KOPT-K1 (cell line): ENCODE measurements around the gene RBM6.
"Not testable (repeated sequence)": the region's sequence is repeated elsewhere in the genome, so short reads cannot be mapped to it uniquely, and the experiment has no call there.

Experiments used
- H3K27ac ChIP-seq: fragments of 200-600 bp; sonication (generic); 2 replicates; pipeline ENCODE4 v1.5.1; 2016; ENCODE audit warnings: antibody characterized with exemption, mild to moderate bottlenecking, low read depth, low read length; ENCODE audit not compliant: poor library complexity, severe bottlenecking
- H3K36me3 ChIP-seq: fragments of 200-600 bp; sonication (generic); 2 replicates; pipeline ENCODE4 v1.5.1; 2017; ENCODE audit warnings: antibody characterized with exemption, mild to moderate bottlenecking, low read length, moderate library complexity; ENCODE audit not compliant: insufficient read depth
- H3K9me3 ChIP-seq: fragments of 200-600 bp; sonication (generic); 2 replicates; pipeline ENCODE4 v1.5.1; 2017; ENCODE audit warnings: antibody characterized with exemption, low read length, mild to moderate bottlenecking; ENCODE audit not compliant: insufficient read depth, poor library complexity, severe bottlenecking

The RBM6 gene

DNA sequence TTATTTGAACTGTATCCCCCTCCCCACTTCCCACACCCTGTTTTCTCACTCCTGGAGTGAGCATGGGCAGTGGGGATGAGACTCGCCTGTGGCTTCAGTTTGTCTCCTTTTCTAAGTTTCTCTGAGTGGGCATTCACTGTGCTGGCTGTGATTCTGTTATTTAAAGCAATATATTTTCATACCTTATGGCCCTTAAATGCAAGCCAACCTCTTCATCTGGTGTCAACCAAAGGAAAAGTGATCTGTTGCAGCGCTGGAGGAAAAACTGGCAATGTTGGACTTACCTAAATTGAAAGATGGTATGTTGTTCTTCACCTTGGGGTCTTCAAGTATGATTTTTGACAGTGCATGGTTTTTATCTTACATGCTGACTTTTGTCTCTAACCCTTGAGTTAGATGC is 56.1 kb downstream of the RBM6 start:
- Histone ChIP-seq H3K27ac (no peak overlapping the region), H3K9me3 (no peaks in the 10 kb centered on the region), H3K36me3 (peaks cover 85% of the 10 kb centered on the region)

GRCh38 chr3:49997862-49998261 is 57.9 kb downstream of the RBM6 start:
- peaks cover 78% of the 10 kb centered on the region for H3K36me3 ChIP-seq

GRCh38 chr3:49998326-49998725 is 58.4 kb downstream of the RBM6 start:
- H3K27ac ChIP-seq = no peak overlapping the region
- H3K9me3 ChIP-seq = no peaks in the 10 kb centered on the region
- H3K36me3 ChIP-seq = peaks cover 80% of the 10 kb centered on the region

More at GRCh38 chr3:49997862-49998261, 57.9 kb downstream of the RBM6 start:
- Histone ChIP-seq H3K9me3 (no peaks in the 10 kb centered on the region), H3K27ac (no peak overlapping the region)

DNA sequence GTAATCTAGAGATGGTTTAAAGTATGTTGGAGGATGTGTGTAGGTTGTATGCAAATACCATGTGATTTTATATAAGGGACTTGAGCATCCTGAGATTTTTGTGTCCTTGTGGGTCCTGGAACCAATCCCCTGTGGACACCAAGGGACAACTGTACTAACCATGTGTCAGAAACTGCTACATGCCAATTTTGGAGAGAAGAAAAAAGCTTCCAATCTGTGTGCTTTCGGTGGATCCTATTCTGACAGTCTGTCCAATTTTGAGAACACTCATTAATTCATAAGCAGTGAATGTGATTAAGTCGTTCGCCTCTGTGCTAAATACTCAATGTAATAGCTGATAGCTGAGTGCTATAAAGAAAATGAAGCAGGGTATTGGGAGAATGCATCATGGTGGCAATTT is 61.6 kb downstream of the RBM6 start:
- no peak overlapping the region for H3K27ac ChIP-seq
- H3K36me3 ChIP-seq = peaks cover 83% of the 10 kb centered on the region
- no peaks in the 10 kb centered on the region for H3K9me3 ChIP-seq

DNA sequence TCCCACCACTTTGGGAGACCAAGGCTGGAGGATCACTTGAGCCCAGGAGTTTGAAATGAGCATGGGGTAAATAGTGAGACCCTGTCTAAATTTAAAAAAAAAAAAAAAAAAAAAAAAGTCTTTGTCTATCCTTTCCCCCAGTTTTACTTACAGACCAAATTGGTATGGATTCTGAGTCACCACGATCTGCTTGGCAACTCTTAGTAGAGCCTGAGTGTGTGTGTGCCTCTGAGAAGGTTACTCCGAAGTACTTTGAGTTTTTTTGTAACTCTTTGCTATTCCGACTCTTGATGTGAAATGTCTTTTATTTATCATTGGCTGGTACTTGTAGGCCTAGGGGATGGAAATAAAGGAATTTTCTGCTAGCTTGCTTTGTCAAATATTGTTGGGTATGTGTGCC is 63.3 kb downstream of the RBM6 start:
- Histone ChIP-seq H3K27ac (no peak overlapping the region), H3K9me3 (no peaks in the 10 kb centered on the region), H3K36me3 (peaks cover 82% of the 10 kb centered on the region)

- Histone ChIP-seq H3K27ac (no peak overlapping the region), H3K9me3 (no peaks in the 10 kb centered on the region), H3K36me3 (peaks cover 82% of the 10 kb centered on the region)
Measured at GRCh38 chr3:50003824-50004223, 63.9 kb downstream of the RBM6 start.

DNA sequence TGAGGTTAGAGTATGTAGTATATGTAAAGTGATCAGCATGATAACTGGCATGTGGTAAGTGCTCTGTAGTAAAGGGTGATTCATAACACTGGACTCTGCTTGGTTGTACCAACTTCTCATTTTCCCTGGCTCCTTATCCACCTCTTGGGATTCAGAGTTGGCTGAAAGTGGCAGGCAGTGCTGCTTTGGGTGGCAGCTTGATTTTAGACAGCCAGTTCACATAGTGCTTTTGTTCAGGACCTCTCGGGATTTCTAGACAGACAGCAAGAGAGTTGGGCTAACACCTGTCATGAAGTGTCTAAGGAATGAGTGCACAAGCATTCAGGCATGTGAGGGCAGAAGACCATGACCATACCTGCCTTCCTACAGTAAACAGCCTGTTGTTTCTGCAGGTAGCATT is 69.0 kb downstream of the RBM6 start:
- Histone ChIP-seq H3K27ac (no peak overlapping the region), H3K36me3 (peaks cover 86% of the 10 kb centered on the region), H3K9me3 (no peaks in the 10 kb centered on the region)

- Histone ChIP-seq H3K27ac (no peak overlapping the region), H3K9me3 (no peaks in the 10 kb centered on the region), H3K36me3 (peaks cover 75% of the 10 kb centered on the region)
Measured at GRCh38 chr3:50010959-50011358, 71.0 kb downstream of the RBM6 start.

GRCh38 chr3:50015918-50016317 is 76.0 kb downstream of the RBM6 start:
- H3K27ac ChIP-seq = no peak overlapping the region
- H3K9me3 ChIP-seq = no peaks in the 10 kb centered on the region
- peaks cover 77% of the 10 kb centered on the region for H3K36me3 ChIP-seq

GRCh38 chr3:50028346-50028745 is 88.4 kb downstream of the RBM6 start:
- Histone ChIP-seq H3K9me3 (no peaks in the 10 kb centered on the region), H3K36me3 (peaks cover 42% of the 10 kb centered on the region), H3K27ac (no peak overlapping the region)

DNA sequence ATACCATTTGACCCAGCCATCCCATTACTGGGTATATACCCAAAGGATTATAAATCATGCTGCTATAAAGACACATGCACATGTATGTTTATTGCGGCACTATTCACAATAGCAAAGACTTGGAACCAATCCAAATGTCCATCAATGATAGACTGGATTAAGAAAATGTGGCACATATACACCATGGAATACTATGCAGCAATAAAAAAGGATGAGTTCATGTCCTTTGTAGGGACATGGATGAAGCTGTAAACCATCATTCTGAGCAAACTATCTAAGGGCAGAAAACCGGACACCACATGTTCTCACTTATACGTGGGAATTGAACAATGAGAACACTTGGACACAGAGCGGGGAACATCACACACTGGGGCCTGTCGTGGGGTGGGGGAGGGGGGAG is 91.3 kb downstream of the RBM6 start:
- not testable (repeated sequence) for H3K27ac ChIP-seq, H3K9me3 ChIP-seq
- H3K36me3 ChIP-seq = peaks cover 41% of the 10 kb centered on the region

DNA sequence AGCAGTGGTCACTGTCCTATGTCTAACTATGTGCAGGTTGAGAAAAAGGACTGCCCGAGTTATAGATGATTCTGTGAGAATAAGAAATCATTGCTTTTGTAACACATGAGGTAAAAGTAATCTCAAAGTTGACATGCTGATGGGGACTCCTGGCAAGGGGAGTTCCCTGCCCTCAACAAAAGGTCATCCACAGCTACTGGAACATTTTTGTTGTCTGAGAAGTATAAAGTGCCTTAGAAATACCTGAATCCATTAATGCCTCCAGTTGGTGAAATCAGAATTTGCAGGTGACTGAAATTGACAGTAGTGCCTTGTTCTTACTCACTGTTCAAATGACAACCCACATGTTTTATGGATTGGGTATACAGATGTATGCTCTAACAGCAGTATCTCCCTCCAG is 105.0 kb downstream of the RBM6 start:
- no peak overlapping the region for H3K27ac ChIP-seq
- H3K36me3 ChIP-seq = peaks cover 34% of the 10 kb centered on the region

GRCh38 chr3:50047426-50047825 is 107.5 kb downstream of the RBM6 start:
- peaks cover 58% of the 10 kb centered on the region for H3K36me3 ChIP-seq
- no peak overlapping the region for H3K27ac ChIP-seq
- H3K9me3 ChIP-seq = no peaks in the 10 kb centered on the region

More for the DNA sequence above, 105.0 kb downstream of the RBM6 start:
- no peaks in the 10 kb centered on the region for H3K9me3 ChIP-seq

DNA sequence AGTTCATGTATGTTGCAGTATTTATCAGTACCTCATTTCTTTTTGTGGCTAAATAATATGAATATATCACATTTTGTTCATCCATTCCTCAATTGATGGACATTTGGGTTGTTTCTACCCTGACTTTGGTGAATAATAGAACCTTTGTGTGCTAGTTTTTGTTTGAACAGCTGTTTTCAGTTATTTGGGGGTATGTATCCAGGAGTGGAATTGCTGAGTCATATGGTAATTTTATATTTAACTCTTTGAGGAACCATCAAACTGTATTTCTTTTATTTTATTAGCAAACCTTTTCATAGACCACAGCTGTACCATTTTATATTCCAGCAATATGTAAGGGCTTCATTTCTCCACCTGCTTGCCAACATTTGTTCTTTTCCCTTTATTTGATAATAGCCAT is 110.4 kb downstream of the RBM6 start:
- peaks cover 81% of the 10 kb centered on the region for H3K36me3 ChIP-seq
- H3K9me3 ChIP-seq = no peaks in the 10 kb centered on the region
- no peak overlapping the region for H3K27ac ChIP-seq

DNA sequence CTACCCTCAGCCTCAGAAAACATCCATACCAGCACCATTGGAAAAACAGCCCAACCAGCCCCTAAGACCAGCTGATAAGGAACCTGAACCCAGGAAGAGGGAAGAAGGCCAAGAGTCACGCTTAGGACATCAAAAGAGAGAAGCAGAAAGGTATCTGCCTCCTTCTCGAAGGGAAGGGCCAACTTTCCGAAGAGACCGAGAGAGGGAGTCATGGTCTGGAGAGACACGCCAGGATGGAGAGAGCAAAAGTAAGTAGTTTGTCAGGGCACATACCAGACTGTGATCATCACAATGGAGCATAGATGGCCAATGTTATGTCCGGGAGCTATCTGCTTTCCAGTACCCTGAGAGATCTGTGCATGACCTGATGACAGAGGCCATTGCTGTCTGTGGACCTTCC is 117.8 kb downstream of the RBM6 start:
- Histone ChIP-seq H3K36me3 (peaks cover 98% of the 10 kb centered on the region), H3K9me3 (no peaks in the 10 kb centered on the region), H3K27ac (no peak overlapping the region)

GRCh38 chr3:50068134-50068533 is 128.2 kb downstream of the RBM6 start:
- Histone ChIP-seq H3K27ac (no peak overlapping the region), H3K36me3 (peaks cover 99% of the 10 kb centered on the region), H3K9me3 (no peaks in the 10 kb centered on the region)

DNA sequence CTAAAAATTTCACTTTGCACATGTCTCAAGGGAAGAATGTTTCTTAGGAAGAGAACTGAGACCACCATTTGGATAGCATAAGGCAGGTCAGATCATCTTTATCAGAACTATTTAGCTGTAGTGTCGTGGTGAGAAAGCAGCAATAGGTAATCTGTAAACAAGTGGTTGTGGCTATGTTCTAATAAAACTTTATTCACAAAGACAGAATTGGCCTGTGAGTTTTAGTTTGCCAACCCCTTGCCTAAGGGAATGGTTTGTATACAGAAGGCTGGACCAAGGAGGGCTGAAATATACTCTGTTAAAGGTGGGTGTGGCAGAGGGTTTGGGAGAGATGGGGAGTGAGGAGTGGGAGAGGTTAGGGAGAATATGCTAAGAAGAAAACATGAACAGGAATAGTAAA is 138.1 kb downstream of the RBM6 start:
- H3K9me3 ChIP-seq = no peaks in the 10 kb centered on the region
- H3K36me3 ChIP-seq = peaks cover 52% of the 10 kb centered on the region
- H3K27ac ChIP-seq = no peak overlapping the region
